Fibroblast of lung (primary cell): ENCODE results near the gene CPT1A.

Experiments used
- EZH2 ChIP-seq: IDR thresholded peaks from 2 replicates; pipeline ENCODE4 v1.5.1; 2012; ENCODE audit warnings: low read length, control low read depth, mild to moderate bottlenecking; ENCODE audit errors: missing control alignments
- TF ChIP-seq, protein P1 (sequence below), 2 donors: IDR thresholded peaks in 1 of 2; conservative IDR thresholded peaks in 1 of 2; 1 replicate in 1 of 2; 2 replicates in 1 of 2; pipeline ENCODE4 v1.5.1; 2011 to 2012; ENCODE audit warnings: low read length in 2 of 2, control low read depth in 1 of 2, inconsistent platforms in 1 of 2, low read depth in 1 of 2, mild to moderate bottlenecking in 1 of 2

- no peak for TF ChIP-seq EZH2
- TF ChIP-seq, protein P1, sequence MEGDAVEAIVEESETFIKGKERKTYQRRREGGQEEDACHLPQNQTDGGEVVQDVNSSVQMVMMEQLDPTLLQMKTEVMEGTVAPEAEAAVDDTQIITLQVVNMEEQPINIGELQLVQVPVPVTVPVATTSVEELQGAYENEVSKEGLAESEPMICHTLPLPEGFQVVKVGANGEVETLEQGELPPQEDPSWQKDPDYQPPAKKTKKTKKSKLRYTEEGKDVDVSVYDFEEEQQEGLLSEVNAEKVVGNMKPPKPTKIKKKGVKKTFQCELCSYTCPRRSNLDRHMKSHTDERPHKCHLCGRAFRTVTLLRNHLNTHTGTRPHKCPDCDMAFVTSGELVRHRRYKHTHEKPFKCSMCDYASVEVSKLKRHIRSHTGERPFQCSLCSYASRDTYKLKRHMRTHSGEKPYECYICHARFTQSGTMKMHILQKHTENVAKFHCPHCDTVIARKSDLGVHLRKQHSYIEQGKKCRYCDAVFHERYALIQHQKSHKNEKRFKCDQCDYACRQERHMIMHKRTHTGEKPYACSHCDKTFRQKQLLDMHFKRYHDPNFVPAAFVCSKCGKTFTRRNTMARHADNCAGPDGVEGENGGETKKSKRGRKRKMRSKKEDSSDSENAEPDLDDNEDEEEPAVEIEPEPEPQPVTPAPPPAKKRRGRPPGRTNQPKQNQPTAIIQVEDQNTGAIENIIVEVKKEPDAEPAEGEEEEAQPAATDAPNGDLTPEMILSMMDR (conservative IDR thresholded peaks at IDR 0.05 in 1 of 2, IDR thresholded peaks at IDR 0.05 in 1 of 2; ENCODE audit: low read depth in 1 of 2, low read length in 2 of 2) = no peak
Measured at GRCh38 chr11:68835328-68835727, 6.4 kb downstream of the CPT1A start.
